HepG2 (cell line): Measurements from ENCODE around the gene DNAH8.

Source experiments
- HDAC2 ChIP-seq: sonication (generic); formaldehyde crosslinking; IDR thresholded peaks from 2 replicates; pipeline ENCODE4 v1.4.0; 2020; ENCODE audit warnings: missing genetic modification reagents
- NR2F6 ChIP-seq, 2 experiments: IDR thresholded peaks; 2 replicates each; pipeline ENCODE4 v1.6.1; 2016; ENCODE audit warnings: antibody characterized with exemption in 1 of 2, mild to moderate bottlenecking in 1 of 2
- TF ChIP-seq, protein P1 (sequence below): IDR thresholded peaks from 2 replicates; pipeline ENCODE4 v1.6.1; 2016; ENCODE audit warnings: low read depth, control low read depth
- TF ChIP-seq, protein P2 (sequence below): sonication (generic); formaldehyde crosslinking; IDR thresholded peaks from 2 replicates; pipeline ENCODE4 v1.5.0; 2020; ENCODE audit warnings: mild to moderate bottlenecking, missing genetic modification reagents, moderate library complexity
- TF ChIP-seq, protein P3 (sequence below): IDR thresholded peaks from 2 replicates; pipeline ENCODE4 v1.6.1; 2016
- TF ChIP-seq, protein P4 (sequence below): sonication (generic); formaldehyde crosslinking; IDR thresholded peaks from 2 replicates; pipeline ENCODE4 v1.8.1; 2023; ENCODE audit warnings: missing genetic modification reagents, inconsistent platforms, borderline replicate concordance

DNA sequence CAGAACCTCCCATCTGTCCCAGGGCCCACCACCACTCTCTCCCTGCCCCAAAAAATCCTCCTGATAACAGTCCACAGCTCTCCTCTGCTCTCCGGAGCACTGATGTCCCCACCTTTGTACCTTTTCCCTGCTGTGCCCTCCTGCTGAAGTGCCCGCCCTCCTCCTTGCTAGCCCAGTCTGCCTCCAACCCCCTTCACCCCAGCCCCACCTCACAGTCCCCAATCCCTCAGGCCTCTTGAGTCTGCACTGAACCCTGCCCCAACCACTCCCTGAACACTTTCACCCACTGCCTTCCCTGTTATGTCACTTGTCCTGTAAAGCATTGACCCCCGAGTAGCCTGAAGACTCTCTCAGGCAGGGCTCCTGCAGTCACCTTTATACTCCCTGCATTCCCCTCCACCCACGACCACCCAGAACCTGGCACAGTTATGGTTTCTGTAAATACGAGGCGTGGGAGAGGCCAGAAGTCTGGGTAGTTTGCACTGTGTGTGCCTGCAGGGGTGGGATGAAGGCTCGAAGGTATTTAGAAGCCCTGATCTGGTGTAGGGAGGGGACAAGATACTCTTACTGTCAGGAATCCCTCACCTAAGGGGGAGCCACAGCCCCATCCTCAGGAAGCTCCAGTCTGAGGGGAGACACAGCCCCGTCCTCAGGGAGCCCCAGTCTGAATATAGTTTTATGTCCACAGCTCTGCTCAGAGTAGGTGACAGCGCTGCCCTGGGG lies 338.9 kb downstream of the DNAH8 start:
- TF ChIP-seq HDAC2 (CRISPR knock-in tag) (no peak), NR2F6 (IDR thresholded peaks at IDR 0.05) (no peak), NR2F6 (CRISPR knock-in tag; IDR thresholded peaks at IDR 0.05) (no peak)
- TF ChIP-seq, protein P1, sequence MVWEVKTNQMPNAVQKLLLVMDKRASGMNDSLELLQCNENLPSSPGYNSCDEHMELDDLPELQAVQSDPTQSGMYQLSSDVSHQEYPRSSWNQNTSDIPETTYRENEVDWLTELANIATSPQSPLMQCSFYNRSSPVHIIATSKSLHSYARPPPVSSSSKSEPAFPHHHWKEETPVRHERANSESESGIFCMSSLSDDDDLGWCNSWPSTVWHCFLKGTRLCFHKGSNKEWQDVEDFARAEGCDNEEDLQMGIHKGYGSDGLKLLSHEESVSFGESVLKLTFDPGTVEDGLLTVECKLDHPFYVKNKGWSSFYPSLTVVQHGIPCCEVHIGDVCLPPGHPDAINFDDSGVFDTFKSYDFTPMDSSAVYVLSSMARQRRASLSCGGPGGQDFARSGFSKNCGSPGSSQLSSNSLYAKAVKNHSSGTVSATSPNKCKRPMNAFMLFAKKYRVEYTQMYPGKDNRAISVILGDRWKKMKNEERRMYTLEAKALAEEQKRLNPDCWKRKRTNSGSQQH: no peak
- TF ChIP-seq, protein P2, sequence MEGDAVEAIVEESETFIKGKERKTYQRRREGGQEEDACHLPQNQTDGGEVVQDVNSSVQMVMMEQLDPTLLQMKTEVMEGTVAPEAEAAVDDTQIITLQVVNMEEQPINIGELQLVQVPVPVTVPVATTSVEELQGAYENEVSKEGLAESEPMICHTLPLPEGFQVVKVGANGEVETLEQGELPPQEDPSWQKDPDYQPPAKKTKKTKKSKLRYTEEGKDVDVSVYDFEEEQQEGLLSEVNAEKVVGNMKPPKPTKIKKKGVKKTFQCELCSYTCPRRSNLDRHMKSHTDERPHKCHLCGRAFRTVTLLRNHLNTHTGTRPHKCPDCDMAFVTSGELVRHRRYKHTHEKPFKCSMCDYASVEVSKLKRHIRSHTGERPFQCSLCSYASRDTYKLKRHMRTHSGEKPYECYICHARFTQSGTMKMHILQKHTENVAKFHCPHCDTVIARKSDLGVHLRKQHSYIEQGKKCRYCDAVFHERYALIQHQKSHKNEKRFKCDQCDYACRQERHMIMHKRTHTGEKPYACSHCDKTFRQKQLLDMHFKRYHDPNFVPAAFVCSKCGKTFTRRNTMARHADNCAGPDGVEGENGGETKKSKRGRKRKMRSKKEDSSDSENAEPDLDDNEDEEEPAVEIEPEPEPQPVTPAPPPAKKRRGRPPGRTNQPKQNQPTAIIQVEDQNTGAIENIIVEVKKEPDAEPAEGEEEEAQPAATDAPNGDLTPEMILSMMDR (CRISPR knock-in tag): no peak
- TF ChIP-seq, protein P3, sequence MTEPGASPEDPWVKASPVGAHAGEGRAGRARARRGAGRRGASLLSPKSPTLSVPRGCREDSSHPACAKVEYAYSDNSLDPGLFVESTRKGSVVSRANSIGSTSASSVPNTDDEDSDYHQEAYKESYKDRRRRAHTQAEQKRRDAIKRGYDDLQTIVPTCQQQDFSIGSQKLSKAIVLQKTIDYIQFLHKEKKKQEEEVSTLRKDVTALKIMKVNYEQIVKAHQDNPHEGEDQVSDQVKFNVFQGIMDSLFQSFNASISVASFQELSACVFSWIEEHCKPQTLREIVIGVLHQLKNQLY (CRISPR knock-in tag): no peak
- TF ChIP-seq, protein P4, sequence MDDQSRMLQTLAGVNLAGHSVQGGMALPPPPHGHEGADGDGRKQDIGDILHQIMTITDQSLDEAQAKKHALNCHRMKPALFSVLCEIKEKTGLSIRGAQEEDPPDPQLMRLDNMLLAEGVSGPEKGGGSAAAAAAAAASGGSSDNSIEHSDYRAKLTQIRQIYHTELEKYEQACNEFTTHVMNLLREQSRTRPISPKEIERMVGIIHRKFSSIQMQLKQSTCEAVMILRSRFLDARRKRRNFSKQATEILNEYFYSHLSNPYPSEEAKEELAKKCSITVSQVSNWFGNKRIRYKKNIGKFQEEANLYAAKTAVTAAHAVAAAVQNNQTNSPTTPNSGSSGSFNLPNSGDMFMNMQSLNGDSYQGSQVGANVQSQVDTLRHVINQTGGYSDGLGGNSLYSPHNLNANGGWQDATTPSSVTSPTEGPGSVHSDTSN (CRISPR knock-in tag): no peak
